Central memory CD4-positive, alpha-beta T cell (primary cell): ENCODE data around the gene SPTBN4.
"Not testable (repeated sequence)": the region's sequence is repeated elsewhere in the genome, so short reads cannot be mapped to it uniquely, and the experiment has no call there.

Experiments
- DNase-seq: peaks from one replicate; pipeline ENCODE4 v3.0.0; 2022

Gene SPTBN4

GRCh38 chr19:40508739-40509260, 42.0 kb downstream of the SPTBN4 start:
- DNase-seq, result no peak

GRCh38 chr19:40510526-40511115, 43.8 kb downstream of the SPTBN4 start:
- no peak for DNase-seq

- no peak for DNase-seq
These were observed 44.7 kb downstream of the SPTBN4 start for GRCh38 chr19:40511487-40511886.

DNA sequence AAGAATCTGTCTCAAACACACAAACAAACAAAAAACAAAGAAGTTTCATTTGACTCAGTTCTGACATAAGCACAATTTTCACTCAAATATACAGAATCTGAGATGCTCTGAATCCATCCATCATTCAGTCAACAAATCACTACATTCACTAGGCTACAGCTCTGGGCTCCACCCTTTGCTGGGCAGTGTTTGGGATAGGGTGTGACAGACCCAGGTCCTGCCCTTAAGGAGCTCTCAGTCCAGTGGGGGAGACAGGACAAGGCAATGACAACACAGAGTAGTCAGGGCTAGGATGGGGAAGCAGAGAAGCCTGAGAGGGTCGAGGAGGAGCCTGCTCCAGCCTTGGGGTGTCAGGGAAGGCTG, 45.3 kb downstream of the SPTBN4 start:
- no peak for DNase-seq

DNA sequence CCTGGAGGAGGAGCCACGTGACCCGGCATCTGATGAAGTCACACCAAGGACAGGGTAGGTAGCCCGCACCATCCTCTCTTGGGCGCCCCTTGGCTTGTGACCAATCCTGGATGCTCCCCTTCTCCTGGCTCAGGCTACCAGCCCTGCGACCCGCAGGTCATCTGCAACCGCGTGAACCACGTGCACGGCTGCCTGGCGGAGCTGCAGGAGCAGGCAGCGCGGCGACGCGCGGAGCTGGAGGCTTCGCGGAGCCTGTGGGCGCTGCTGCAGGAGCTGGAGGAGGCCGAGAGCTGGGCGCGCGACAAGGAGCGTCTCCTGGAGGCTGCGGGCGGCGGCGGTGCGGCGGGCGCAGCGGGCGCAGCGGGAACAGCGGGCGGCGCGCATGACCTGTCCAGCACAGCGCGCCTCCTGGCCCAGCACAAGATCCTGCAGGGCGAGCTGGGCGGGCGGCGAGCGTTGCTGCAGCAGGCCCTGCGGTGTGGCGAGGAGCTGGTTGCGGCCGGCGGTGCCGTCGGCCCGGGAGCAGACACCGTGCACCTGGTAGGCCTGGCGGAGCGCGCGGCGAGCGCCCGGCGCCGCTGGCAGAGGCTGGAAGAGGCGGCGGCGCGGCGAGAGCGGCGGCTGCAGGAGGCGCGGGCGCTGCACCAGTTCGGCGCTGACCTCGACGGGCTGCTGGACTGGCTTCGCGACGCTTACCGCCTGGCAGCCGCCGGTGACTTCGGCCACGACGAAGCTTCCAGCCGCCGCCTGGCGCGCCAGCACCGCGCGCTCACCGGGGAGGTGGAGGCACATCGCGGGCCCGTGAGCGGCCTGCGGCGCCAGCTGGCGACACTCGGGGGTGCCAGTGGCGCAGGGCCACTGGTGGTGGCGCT, 45.9 kb downstream of the SPTBN4 start:
- no peak for DNase-seq

DNA sequence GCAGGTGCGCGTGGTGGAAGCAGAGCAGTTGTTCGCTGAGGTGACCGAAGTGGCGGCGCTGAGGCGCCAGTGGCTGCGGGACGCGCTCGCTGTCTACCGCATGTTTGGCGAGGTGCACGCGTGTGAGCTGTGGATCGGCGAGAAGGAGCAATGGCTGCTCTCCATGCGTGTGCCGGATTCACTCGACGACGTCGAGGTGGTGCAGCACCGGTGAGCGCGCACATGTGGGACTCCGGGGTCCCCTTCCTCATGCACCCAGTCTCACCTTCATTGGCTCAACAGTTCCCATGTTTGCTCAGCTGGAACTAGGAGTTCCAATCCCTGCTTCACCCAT, 46.5 kb downstream of the SPTBN4 start:
- DNase-seq, result no peak

- no peak for DNase-seq
These were observed 47.0 kb downstream of the SPTBN4 start for GRCh38 chr19:40513741-40514315.

- DNase-seq, result no peak
These were observed 50.4 kb downstream of the SPTBN4 start for GRCh38 chr19:40517248-40517647.

DNA sequence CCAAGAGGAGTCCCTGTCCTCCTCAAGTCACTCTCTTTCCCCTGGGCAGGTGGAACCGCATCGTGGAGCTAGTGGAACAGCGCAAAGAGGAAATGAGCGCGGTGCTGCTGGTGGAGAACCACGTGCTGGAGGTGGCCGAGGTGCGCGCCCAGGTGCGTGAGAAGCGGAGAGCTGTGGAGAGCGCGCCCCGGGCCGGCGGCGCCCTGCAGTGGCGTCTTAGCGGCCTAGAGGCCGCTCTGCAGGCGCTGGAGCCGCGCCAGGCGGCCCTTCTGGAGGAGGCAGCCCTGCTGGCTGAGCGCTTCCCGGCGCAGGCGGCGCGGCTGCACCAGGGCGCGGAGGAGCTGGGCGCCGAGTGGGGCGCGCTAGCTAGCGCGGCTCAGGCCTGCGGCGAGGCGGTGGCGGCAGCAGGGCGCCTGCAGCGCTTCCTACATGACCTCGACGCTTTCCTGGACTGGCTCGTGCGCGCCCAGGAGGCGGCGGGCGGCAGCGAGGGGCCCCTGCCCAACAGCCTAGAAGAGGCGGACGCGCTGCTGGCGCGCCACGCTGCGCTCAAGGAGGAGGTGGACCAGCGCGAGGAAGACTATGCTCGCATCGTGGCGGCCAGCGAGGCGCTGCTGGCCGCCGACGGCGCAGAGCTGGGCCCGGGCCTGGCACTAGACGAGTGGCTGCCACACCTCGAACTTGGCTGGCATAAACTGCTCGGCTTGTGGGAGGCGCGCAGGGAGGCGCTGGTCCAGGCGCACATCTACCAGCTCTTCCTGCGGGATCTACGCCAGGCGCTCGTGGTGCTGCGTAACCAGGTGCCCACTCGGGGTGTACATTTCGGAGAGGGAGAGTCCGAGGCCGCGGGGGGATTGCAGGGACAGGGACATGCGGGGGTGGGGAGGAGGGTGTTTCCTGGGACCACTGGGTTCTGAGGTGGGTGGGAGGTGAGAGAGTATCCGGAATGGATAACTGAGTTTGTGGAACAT, 52.8 kb downstream of the SPTBN4 start:
- no peak for DNase-seq

DNA sequence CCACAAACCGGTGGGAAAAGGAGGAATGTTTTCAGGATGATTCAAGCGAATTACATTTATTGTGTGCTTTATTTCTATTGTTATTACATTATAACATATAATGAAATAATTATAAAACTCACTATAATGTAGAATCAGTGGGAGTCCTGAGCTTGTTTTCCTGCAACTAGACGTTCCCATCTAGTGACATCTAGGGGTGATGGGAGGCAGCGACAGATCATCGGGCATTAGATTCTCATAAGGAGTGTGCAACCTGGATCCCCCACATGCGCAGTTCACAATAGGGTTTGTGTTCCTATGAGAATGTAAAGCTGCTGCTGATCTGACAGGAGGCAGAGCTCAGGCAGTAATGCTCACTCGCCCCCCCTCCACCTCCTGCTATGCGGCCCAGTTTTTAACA, 54.5 kb downstream of the SPTBN4 start:
- DNase-seq, result no peak

DNA sequence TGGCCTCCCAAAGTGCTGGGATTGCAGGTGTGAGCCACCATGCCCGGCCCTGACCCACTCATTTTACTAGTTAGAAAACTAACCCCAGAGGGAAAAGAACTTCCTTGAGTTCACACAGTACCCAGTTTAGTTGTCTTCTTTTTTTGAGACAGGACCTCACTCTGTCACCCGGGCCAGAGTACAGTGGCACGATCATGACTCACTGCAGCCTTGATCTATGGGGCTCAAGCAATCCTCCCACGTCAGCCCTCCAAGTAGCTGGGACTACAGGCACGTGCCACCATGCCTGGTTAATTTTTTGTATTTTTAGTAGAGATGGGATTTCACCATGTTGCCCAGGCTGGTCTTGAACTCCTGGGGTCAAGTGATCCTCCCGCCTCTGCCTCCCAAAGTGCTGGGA, 55.1 kb downstream of the SPTBN4 start:
- DNase-seq, result not testable (repeated sequence)

DNA sequence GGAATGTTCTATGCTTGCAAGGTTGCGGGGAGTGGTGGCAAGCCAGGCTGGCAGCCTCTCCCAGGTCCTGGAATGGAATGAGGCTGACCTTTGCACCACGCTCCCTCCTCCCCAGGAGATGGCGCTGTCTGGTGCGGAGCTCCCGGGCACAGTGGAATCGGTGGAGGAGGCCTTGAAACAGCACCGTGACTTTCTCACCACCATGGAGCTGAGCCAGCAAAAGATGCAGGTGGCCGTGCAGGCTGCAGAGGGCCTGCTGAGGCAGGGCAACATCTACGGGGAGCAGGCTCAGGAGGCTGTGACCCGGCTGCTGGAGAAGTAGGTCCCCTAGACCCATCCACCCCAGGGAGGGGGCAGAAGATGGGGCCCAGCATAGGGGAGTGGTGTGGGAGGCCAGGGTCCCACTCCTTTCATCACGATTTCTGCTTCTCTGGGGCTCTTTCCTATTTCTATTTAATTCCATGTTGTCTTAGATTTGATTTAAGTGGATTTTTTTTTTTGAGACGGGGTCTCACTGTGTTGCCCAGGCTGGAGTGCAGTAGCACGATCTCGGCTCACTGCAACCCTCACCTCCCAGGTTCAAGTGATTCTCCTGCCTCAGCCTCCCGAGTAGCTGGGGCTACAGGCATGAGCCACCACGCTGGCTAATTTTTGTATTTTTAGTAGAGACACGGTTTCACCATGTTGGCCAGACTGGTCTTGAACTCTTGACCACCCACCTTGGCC, 56.7 kb downstream of the SPTBN4 start:
- peak; percentile 32 for DNase-seq

DNA sequence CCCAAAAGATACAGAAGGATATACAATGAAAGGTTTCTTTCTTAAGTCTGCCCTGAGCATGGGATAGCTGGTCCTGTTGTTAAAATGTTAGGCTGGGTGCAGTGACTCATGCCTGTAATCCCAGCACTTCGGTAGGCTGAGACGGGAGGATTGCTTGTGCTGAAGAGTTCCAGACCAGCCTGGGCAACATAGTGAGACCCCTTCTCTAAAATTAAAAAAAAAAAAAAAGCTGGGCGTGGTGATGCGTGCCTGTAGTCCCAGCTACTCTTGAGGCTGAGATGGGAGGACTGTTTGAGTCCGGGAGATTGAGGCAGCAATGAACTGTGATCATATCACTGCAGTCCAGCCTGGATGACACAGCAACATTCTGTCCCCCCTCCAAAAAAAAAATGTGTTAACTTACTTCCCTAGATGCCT, 57.3 kb downstream of the SPTBN4 start:
- DNase-seq, result no peak

DNA sequence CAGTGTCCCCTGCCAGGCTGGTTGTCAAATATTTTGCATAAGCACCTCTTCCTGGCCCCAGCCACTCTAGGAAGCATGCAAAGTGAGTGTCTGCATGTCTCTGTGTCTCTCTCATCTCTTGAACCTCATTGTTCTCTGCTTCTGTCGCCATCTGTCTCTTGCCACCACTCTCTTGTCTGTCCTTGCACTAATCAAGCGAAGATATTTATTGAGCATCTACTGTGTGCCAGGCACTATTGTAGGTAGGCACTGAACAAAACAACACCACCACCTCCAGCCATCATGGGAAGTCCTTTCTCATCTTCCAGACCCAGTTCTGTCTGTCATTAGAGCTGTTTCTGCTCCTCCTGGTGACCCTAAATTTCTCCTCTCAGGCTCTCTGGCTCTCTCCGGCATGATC, 57.9 kb downstream of the SPTBN4 start:
- DNase-seq, result no peak

- no peak for DNase-seq
These were observed 58.6 kb downstream of the SPTBN4 start for GRCh38 chr19:40525234-40526051.

DNA sequence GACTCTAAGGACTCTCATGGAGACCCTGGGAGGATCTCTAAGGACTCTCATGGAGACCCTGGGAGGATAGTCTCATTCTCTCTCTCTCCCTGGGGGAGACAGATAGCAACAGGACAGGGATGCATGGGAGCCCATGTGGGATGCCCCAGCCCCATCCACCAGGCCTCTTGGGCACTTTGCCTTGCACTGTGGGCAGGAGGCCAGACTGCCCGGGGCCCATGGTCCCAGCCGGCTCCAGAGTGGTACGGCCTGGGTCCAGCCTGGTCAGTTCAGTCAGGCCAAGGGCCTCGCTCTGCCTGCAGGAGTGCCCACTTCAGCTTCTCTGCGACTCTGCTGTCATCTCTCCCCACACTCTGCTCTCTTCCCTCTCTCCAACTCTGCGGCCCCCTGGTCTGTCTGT, 61.3 kb downstream of the SPTBN4 start:
- no peak for DNase-seq

- no peak for DNase-seq
These were observed 61.8 kb downstream of the SPTBN4 start for GRCh38 chr19:40528533-40529092.

DNA sequence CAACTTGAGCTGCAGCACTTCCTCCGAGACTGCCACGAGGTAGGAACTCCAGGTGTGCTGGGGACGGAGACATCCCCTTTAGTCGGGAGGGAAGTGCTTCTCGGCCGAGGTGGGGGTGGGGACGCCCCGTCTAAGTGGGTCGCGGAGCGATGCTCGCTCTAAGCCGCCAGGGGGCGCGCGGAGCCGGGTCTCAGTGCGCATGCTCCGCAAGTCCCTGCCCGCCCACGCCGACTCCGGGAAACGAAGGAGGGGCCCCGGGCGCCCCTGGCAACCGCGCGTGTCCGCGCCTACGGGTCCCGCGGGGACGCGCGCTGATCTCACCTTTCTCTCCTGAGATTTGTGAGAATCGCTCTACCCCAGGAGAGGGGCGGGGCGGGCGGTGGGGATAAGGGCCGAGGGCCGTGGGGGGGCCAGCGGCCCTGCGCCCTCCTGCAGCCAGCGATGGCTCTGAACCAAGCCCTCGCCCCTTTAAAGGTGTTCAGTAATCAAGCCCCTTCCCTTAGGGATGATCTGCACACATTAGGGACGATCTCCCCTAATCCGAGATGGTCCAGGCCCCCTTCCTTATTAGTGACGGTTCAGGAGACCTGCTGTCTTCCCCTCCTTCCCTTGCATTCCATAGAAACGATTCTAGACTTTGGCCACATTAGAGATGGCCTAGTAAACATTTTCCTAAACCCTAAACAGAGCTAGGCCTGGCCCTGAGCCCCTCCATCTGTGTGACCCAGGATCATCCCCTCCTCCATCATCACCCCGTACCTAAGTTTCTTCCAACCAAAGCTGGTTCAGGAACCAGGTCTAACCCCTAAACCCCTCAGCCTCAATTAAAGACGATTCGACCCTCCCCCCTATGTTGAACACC, 62.5 kb downstream of the SPTBN4 start:
- DNase-seq, result peak; percentile 88

DNA sequence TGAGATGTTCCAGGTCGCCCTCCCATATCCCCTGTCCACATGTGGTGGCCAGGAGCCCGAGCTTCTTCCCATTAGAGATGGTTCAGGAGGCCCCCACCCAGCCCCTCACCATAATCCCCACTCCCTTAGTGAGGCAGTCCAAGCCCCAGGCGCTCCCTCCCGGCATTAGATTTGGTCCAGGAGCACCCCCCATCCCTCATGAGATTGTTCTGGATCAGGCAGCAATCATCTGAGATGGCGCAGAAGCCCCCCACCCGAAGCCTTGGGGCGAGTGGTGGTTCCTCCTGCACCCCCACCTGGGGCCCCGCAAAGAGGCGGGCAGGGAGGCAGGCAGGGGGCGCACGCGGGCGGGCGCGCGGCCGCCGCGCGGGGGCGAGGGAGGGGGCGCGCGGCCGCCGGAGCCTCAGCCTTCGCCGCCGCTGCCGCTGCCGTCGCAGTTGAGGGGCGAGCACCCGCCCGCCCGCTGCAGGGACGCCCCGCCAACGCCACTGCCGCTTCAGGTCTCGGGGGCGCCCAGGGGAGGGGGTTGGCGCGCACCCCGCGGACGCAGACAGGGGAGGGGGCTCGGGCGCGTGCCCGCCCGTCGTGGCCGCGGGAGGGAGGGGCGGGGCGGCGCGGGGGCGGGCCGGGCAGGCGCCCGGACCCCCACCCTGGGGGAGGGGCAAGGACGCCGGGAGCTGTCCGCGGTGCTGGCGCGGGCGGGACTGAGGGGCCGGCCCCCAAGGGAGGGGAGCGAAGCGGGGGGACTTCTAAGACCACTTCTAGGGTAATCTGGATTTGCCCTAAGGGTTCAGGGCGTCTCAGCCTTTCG, 63.5 kb downstream of the SPTBN4 start:
- DNase-seq, result no peak
